HepG2 (cell line): Measurements from ENCODE around the gene MAMSTR. TPM values are rescaled to one million over a fixed set of nuclear protein-coding genes. Genes with fewer than 3 reads are reported as not detected.

Experiments used
- FOXA3 ChIP-seq: IDR thresholded peaks from 2 replicates; pipeline ENCODE4 v1.6.1; 2016; ENCODE audit warnings: missing genetic modification reagents, missing compliant biosample characterization
- GATAD2A ChIP-seq: IDR thresholded peaks from 2 replicates; pipeline ENCODE4 v1.6.1; 2016
- HDAC2 ChIP-seq: sonication (generic); formaldehyde crosslinking; IDR thresholded peaks from 2 replicates; pipeline ENCODE4 v1.4.0; 2020; ENCODE audit warnings: missing genetic modification reagents
- HES4 ChIP-seq: sonication (generic); formaldehyde crosslinking; IDR thresholded peaks from 2 replicates; pipeline ENCODE4 v1.9.0; 2021; ENCODE audit warnings: mild to moderate bottlenecking, missing genetic modification reagents, borderline replicate concordance
- HIVEP1 ChIP-seq: sonication (generic); formaldehyde crosslinking; IDR thresholded peaks from 2 replicates; pipeline ENCODE4 v1.4.0; 2020; ENCODE audit warnings: mild to moderate bottlenecking, missing genetic modification reagents
- KAT7 ChIP-seq: IDR thresholded peaks from 2 replicates; pipeline ENCODE4 v1.6.1; 2018; ENCODE audit warnings: borderline replicate concordance, missing compliant biosample characterization
- NPAS2 ChIP-seq: sonication (generic); formaldehyde crosslinking; IDR thresholded peaks from 2 replicates; pipeline ENCODE4 v1.8.0; 2022; ENCODE audit warnings: mild to moderate bottlenecking, missing genetic modification reagents, borderline replicate concordance
- REPIN1 ChIP-seq: sonication (generic); formaldehyde crosslinking; IDR thresholded peaks from 2 replicates; pipeline ENCODE4 v1.8.0; 2022; ENCODE audit warnings: missing genetic modification reagents, low read depth, mild to moderate bottlenecking, borderline replicate concordance
- STAG1 ChIP-seq: sonication (generic); formaldehyde crosslinking; IDR thresholded peaks from 2 replicates; pipeline ENCODE4 v1.4.0; 2020; ENCODE audit warnings: missing genetic modification reagents
- SUZ12 ChIP-seq: fragments of 150-350 bp; IDR thresholded peaks from 2 replicates; pipeline ENCODE4 v1.6.1; 2014; ENCODE audit warnings: low read depth, low read length
- ZBTB7B ChIP-seq: sonication (generic); formaldehyde crosslinking; IDR thresholded peaks from 2 replicates; pipeline ENCODE4 v1.4.0; 2020; ENCODE audit warnings: missing genetic modification reagents
- ZNF143 ChIP-seq: sonication (generic); formaldehyde crosslinking; IDR thresholded peaks from 2 replicates; pipeline ENCODE4 v1.4.0; 2020; ENCODE audit warnings: missing genetic modification reagents
- ZNF547 ChIP-seq: sonication (generic); formaldehyde crosslinking; IDR thresholded peaks from 2 replicates; pipeline ENCODE4 v1.5.1; 2020; ENCODE audit warnings: mild to moderate bottlenecking, missing genetic modification reagents
- polyA plus RNA-seq, 8 experiments: library from polyadenylated mRNA; depleted of rRNA in 3 of 8; stranded (reverse) in 7 of 8; unstranded in 1 of 8; fragments of >200 nt; fragmentation: Illumina TruSeq in 4 of 8; extraction: Trizol in 4 of 8; gene quantifications; 2 replicates each; pipeline versions ENCODE4 v1.2.1 to v1.2.3, GENCODE V29; 2011 to 2016; ENCODE audit warnings: low read depth in 4 of 8, missing spikeins in 1 of 8, mixed read lengths in 1 of 8; ENCODE audit not compliant: insufficient read depth in 1 of 8
- total RNA-seq, 5 experiments: library from RNA; depleted of rRNA; stranded (reverse); fragments of >200 nt; fragmentation: Illumina TruSeq; extraction: Trizol; gene quantifications; 2 replicates each; pipeline ENCODE4 v1.2.3, GENCODE V29; 2016; ENCODE audit warnings: low read depth in 1 of 5
- TF ChIP-seq, protein P1 (sequence below): sonication (generic); formaldehyde crosslinking; conservative IDR thresholded peaks from 2 replicates; pipeline ENCODE4 v1.4.0; 2020; ENCODE audit warnings: mild to moderate bottlenecking, missing genetic modification reagents, moderate library complexity
- TF ChIP-seq, protein P2 (sequence below): sonication (generic); formaldehyde crosslinking; IDR thresholded peaks from 2 replicates; pipeline ENCODE4 v1.4.0; 2020; ENCODE audit warnings: mild to moderate bottlenecking, missing genetic modification reagents, borderline replicate concordance
- TF ChIP-seq, protein P3 (sequence below), 2 experiments: sonication (generic) in 1 of 2; formaldehyde crosslinking in 1 of 2; IDR thresholded peaks; 2 replicates each; pipeline versions ENCODE4 v1.4.0 to v1.6.1; 2016 to 2020; ENCODE audit warnings: borderline replicate concordance in 1 of 2, low read depth in 1 of 2, mild to moderate bottlenecking in 1 of 2, missing genetic modification reagents in 1 of 2
- TF ChIP-seq, protein P4 (sequence below): sonication (generic); formaldehyde crosslinking; IDR thresholded peaks from 2 replicates; pipeline ENCODE4 v1.5.1; 2020; ENCODE audit warnings: mild to moderate bottlenecking, moderate library complexity, missing genetic modification reagents

MAMSTR gene
- total and polyA plus RNA-seq, 2 of the 13 experiments (the other 11 are each of a cell fraction or from before 2014, with no cell fraction given), result 2.2 to 2.4 TPM

DNA sequence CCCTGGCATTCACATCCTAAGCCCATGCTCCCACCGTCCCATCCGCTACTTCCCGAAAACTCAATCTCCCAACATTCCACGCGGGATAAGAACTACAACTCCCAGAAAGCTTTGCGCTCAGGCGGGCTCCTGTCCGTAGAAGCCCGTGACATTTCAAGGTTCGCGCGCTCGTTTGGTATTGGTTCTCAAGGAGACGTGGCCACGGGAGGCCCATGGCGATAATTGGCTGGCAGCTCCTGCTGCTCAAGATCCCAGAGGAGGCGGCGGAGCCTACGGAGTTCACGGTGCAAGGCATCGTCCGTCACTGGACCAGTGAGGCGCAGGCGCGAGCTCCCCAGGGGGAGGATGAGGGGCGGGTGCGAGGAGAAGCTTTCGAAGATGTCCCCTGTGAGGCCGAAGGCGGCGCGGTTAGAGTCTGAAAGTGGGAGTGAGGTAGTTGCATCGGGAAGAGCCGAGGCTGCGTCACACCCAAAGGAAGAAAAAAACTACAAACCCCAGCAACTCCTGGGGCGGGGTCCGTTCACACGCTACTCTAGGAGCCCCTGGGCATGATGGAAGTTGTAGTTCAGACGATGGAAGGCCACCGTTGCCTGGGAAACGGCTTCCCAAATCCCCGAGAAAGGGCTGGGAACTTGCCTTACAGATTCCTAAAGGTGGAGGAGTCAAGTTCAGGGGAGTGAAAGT, 1.2 kb upstream of the MAMSTR start (continued):
- TF ChIP-seq, protein P1, sequence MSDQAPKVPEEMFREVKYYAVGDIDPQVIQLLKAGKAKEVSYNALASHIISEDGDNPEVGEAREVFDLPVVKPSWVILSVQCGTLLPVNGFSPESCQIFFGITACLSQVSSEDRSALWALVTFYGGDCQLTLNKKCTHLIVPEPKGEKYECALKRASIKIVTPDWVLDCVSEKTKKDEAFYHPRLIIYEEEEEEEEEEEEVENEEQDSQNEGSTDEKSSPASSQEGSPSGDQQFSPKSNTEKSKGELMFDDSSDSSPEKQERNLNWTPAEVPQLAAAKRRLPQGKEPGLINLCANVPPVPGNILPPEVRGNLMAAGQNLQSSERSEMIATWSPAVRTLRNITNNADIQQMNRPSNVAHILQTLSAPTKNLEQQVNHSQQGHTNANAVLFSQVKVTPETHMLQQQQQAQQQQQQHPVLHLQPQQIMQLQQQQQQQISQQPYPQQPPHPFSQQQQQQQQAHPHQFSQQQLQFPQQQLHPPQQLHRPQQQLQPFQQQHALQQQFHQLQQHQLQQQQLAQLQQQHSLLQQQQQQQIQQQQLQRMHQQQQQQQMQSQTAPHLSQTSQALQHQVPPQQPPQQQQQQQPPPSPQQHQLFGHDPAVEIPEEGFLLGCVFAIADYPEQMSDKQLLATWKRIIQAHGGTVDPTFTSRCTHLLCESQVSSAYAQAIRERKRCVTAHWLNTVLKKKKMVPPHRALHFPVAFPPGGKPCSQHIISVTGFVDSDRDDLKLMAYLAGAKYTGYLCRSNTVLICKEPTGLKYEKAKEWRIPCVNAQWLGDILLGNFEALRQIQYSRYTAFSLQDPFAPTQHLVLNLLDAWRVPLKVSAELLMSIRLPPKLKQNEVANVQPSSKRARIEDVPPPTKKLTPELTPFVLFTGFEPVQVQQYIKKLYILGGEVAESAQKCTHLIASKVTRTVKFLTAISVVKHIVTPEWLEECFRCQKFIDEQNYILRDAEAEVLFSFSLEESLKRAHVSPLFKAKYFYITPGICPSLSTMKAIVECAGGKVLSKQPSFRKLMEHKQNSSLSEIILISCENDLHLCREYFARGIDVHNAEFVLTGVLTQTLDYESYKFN (CRISPR knock-in tag), result 0 out of 2 replicates have a peak, but pooled peaks have one; percentile 17
- TF ChIP-seq HIVEP1 (CRISPR knock-in tag) (no peak), GATAD2A (CRISPR knock-in tag) (peak; percentile 34; the same call in 1 of the 2 replicates), ZNF143 (peak; percentile 90), KAT7 (no peak), HES4 (CRISPR knock-in tag) (no peak), SUZ12 (peak; percentile 96), ZBTB7B (peak; percentile 38; the same call in 1 of the 2 replicates), NPAS2 (CRISPR knock-in tag) (no peak), REPIN1 (CRISPR knock-in tag) (no peak), STAG1 (CRISPR knock-in tag) (no peak), HDAC2 (CRISPR knock-in tag) (peak; percentile 60; the same call in 1 of the 2 replicates), FOXA3 (CRISPR knock-in tag) (peak; percentile 30), ZNF547 (0 out of 2 replicates have a peak, but pooled peaks have one; percentile 47)
- TF ChIP-seq, protein P2, sequence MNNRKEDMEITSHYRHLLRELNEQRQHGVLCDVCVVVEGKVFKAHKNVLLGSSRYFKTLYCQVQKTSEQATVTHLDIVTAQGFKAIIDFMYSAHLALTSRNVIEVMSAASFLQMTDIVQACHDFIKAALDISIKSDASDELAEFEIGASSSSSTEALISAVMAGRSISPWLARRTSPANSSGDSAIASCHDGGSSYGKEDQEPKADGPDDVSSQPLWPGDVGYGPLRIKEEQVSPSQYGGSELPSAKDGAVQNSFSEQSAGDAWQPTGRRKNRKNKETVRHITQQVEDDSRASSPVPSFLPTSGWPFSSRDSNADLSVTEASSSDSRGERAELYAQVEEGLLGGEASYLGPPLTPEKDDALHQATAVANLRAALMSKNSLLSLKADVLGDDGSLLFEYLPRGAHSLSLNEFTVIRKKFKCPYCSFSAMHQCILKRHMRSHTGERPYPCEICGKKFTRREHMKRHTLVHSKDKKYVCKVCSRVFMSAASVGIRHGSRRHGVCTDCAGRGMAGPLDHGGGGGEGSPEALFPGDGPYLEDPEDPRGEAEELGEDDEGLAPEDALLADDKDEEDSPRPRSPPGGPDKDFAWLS (CRISPR knock-in tag), result no peak
- TF ChIP-seq, protein P3, sequence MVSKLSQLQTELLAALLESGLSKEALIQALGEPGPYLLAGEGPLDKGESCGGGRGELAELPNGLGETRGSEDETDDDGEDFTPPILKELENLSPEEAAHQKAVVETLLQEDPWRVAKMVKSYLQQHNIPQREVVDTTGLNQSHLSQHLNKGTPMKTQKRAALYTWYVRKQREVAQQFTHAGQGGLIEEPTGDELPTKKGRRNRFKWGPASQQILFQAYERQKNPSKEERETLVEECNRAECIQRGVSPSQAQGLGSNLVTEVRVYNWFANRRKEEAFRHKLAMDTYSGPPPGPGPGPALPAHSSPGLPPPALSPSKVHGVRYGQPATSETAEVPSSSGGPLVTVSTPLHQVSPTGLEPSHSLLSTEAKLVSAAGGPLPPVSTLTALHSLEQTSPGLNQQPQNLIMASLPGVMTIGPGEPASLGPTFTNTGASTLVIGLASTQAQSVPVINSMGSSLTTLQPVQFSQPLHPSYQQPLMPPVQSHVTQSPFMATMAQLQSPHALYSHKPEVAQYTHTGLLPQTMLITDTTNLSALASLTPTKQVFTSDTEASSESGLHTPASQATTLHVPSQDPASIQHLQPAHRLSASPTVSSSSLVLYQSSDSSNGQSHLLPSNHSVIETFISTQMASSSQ (IDR thresholded peaks at IDR 0.05; ENCODE audit: low read depth), result no peak
- TF ChIP-seq, protein P3 (CRISPR knock-in tag; IDR thresholded peaks at IDR 0.05; ENCODE audit: borderline replicate concordance), result 0 out of 2 replicates have a peak, but pooled peaks have one; percentile 32
- TF ChIP-seq, protein P4, sequence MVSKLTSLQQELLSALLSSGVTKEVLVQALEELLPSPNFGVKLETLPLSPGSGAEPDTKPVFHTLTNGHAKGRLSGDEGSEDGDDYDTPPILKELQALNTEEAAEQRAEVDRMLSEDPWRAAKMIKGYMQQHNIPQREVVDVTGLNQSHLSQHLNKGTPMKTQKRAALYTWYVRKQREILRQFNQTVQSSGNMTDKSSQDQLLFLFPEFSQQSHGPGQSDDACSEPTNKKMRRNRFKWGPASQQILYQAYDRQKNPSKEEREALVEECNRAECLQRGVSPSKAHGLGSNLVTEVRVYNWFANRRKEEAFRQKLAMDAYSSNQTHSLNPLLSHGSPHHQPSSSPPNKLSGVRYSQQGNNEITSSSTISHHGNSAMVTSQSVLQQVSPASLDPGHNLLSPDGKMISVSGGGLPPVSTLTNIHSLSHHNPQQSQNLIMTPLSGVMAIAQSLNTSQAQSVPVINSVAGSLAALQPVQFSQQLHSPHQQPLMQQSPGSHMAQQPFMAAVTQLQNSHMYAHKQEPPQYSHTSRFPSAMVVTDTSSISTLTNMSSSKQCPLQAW, result peak; percentile 72
